ENCODE results near the gene TCF25. TPM values are rescaled to one million over a fixed set of nuclear protein-coding genes. Genes with fewer than 3 reads are reported as not detected.

TCF25 gene
- total and polyA plus RNA-seq, 3 donors from 2014 or later: 225 to 345 (median 334) TPM

DNA sequence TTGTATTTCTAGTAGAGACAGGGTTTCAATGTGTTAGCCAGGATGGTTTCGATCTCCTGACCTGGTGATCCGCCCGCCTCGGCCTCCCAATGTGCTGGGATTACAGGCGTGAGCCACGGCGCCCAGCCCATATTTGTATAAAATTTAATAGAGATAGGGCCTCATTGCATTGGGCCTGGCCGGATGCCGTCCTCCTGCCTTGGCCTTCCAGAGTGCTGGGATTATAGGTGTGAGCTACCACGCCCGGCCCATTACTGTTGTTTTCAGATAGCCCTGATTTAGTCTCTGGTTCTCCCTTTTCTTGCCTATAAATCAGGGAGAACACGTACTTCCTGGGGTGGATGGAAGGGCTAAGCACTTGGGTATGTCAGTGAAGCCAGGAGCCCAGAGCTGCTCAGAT lies 78.7 kb downstream of the TCF25 start:
- Histone ChIP-seq H3K27me3 (no peaks in the 10 kb centered on the region), H3K4me3 (no peak overlapping the region), H3K9me3 (no peaks in the 10 kb centered on the region), H3K36me3 (ENCODE audit: low read depth, missing control alignments) (no peaks in the 10 kb centered on the region), H3K4me1 (peaks cover 6% of the 10 kb centered on the region), H3K27ac (no peak overlapping the region)
- intact Hi-C loops (cut with DNase I; ENCODE audit: low total_unique reads): no loop called here
- no peak for TF ChIP-seq POLR2A (IDR thresholded peaks at IDR 0.05)
- TF ChIP-seq, protein P1, sequence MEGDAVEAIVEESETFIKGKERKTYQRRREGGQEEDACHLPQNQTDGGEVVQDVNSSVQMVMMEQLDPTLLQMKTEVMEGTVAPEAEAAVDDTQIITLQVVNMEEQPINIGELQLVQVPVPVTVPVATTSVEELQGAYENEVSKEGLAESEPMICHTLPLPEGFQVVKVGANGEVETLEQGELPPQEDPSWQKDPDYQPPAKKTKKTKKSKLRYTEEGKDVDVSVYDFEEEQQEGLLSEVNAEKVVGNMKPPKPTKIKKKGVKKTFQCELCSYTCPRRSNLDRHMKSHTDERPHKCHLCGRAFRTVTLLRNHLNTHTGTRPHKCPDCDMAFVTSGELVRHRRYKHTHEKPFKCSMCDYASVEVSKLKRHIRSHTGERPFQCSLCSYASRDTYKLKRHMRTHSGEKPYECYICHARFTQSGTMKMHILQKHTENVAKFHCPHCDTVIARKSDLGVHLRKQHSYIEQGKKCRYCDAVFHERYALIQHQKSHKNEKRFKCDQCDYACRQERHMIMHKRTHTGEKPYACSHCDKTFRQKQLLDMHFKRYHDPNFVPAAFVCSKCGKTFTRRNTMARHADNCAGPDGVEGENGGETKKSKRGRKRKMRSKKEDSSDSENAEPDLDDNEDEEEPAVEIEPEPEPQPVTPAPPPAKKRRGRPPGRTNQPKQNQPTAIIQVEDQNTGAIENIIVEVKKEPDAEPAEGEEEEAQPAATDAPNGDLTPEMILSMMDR (IDR thresholded peaks at IDR 0.05): no peak
- DNase-seq: no peak
- 91 to 95% methylated on average over 9 to 12 of the region's 12 CpGs for WGBS, 2 donors

GRCh38 chr16:89952551-89952950 lies 79.2 kb downstream of the TCF25 start:
- H3K4me3 ChIP-seq: no peak overlapping the region
- peaks cover 6% of the 10 kb centered on the region for H3K4me1 ChIP-seq
- DNase-seq: no peak
- H3K9me3 ChIP-seq: no peaks in the 10 kb centered on the region
- H3K36me3 ChIP-seq (ENCODE audit: low read depth, missing control alignments): no peaks in the 10 kb centered on the region
- no peaks in the 10 kb centered on the region for H3K27me3 ChIP-seq
- WGBS, 2 donors: 73 to 88% methylated on average over 4 to 6 of the region's 6 CpGs
- no peak overlapping the region for H3K27ac ChIP-seq
- TF ChIP-seq, protein P1 (IDR thresholded peaks at IDR 0.05): no peak
- no peak for TF ChIP-seq POLR2A (IDR thresholded peaks at IDR 0.05)
- intact Hi-C loops (cut with DNase I; ENCODE audit: low total_unique reads): no loop called here

GRCh38 chr16:89953671-89954406 lies 80.4 kb downstream of the TCF25 start:
- H3K36me3 ChIP-seq (ENCODE audit: low read depth, missing control alignments): no peaks in the 10 kb centered on the region
- 91 to 97% methylated on average over 8 to 11 of the region's 11 CpGs for WGBS, 2 donors

GRCh38 chr16:89954462-89954861 lies 81.1 kb downstream of the TCF25 start:
- 93 to 95% methylated on average over 15 of the region's 15 CpGs for WGBS, 2 donors
- intact Hi-C loops (cut with DNase I; ENCODE audit: low total_unique reads): no loop called here
- DNase-seq: no peak
- peaks cover 3% of the 10 kb centered on the region for H3K4me1 ChIP-seq
- no peak overlapping the region for H3K27ac ChIP-seq
- no peak overlapping the region for H3K4me3 ChIP-seq
- no peaks in the 10 kb centered on the region for H3K27me3 ChIP-seq
- no peaks in the 10 kb centered on the region for H3K36me3 ChIP-seq (ENCODE audit: low read depth, missing control alignments)
- TF ChIP-seq POLR2A (IDR thresholded peaks at IDR 0.05): no peak
- TF ChIP-seq, protein P1 (IDR thresholded peaks at IDR 0.05): no peak
- H3K9me3 ChIP-seq: no peaks in the 10 kb centered on the region

More at GRCh38 chr16:89953671-89954406, 80.4 kb downstream of the TCF25 start:
- no peaks in the 10 kb centered on the region for H3K27me3 ChIP-seq
- intact Hi-C loops (cut with DNase I; ENCODE audit: low total_unique reads): no loop called here
- no peaks in the 10 kb centered on the region for H3K9me3 ChIP-seq
- H3K4me3 ChIP-seq: no peak overlapping the region
- no peak overlapping the region for H3K27ac ChIP-seq
- no peak for DNase-seq
- TF ChIP-seq POLR2A (IDR thresholded peaks at IDR 0.05): no peak
- TF ChIP-seq, protein P1 (IDR thresholded peaks at IDR 0.05): no peak
- H3K4me1 ChIP-seq: peaks cover 6% of the 10 kb centered on the region

Data from testis (tissue), 3 donors.